GM12865 (cell line): Measurements from ENCODE around the gene SNX5.

Experiments
- DNase-seq: peaks from one replicate; pipeline ENCODE4 v3.0.0; 2010; ENCODE audit warnings: low read depth
- H3K4me3 ChIP-seq: 2 replicates; pipeline ENCODE4 v1.5.1; 2011; ENCODE audit warnings: mild to moderate bottlenecking, low read depth, low read length, control low read depth
- CTCF ChIP-seq: IDR thresholded peaks from 2 replicates; pipeline ENCODE4 v1.5.1; 2011; ENCODE audit warnings: low read length, control low read depth, low read depth, inconsistent platforms; ENCODE audit not compliant: insufficient read depth; ENCODE audit errors: missing control alignments

The SNX5 gene

GRCh38 chr20:17896193-17896723 lies 72.3 kb downstream of the SNX5 start:
- DNase-seq, result no peak
- TF ChIP-seq CTCF, result no peak

GRCh38 chr20:17895641-17896171 lies 72.9 kb downstream of the SNX5 start:
- peak; percentile 59 for DNase-seq
- H3K4me3 ChIP-seq, result no peak overlapping the region
- no peak for TF ChIP-seq CTCF

More at GRCh38 chr20:17896193-17896723, 72.3 kb downstream of the SNX5 start:
- H3K4me3 ChIP-seq, result no peak overlapping the region

GRCh38 chr20:17893445-17893844 lies 75.1 kb downstream of the SNX5 start:
- peak; percentile 71 for DNase-seq
- H3K4me3 ChIP-seq, result no peak overlapping the region
- TF ChIP-seq CTCF, result no peak

GRCh38 chr20:17892189-17892938 lies 76.2 kb downstream of the SNX5 start:
- no peak overlapping the region for H3K4me3 ChIP-seq
- no peak for DNase-seq
- TF ChIP-seq CTCF, result no peak
